ENCODE data around the gene GRIA4.

DNA sequence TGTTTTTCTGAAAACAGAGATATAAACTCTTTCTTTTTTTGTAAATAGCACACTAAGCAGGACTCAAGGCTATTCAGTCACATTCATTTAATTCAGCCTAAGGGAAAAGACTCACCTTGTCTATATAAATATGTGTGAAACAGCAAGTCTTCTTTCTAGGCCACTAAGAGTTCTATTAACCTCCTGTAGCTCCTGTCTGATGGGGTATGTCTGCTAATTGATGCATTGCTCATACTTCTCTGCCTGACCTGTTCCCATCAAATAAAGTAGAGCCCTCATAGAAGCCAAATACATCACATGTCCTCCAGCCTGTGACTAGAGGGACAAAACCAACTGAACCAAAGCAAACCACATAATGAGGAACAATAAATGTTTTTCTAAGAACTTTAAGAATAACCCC lies 344.0 kb downstream of the GRIA4 start:
- TF ChIP-seq, protein P1, sequence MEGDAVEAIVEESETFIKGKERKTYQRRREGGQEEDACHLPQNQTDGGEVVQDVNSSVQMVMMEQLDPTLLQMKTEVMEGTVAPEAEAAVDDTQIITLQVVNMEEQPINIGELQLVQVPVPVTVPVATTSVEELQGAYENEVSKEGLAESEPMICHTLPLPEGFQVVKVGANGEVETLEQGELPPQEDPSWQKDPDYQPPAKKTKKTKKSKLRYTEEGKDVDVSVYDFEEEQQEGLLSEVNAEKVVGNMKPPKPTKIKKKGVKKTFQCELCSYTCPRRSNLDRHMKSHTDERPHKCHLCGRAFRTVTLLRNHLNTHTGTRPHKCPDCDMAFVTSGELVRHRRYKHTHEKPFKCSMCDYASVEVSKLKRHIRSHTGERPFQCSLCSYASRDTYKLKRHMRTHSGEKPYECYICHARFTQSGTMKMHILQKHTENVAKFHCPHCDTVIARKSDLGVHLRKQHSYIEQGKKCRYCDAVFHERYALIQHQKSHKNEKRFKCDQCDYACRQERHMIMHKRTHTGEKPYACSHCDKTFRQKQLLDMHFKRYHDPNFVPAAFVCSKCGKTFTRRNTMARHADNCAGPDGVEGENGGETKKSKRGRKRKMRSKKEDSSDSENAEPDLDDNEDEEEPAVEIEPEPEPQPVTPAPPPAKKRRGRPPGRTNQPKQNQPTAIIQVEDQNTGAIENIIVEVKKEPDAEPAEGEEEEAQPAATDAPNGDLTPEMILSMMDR (IDR thresholded peaks at IDR 0.05; ENCODE audit: low read depth, low read length): no peak
- no peak for TF ChIP-seq EZH2phosphoT487 (IDR thresholded peaks at IDR 0.05; ENCODE audit: low read depth)
